DMS79 treated with DMSO at 0.1 percent for 48 hours (cell line): ENCODE results near the gene TMC6.
A peak's percentile ranks its signal among the peaks of the same experiment; 100 is the strongest.
"Not testable (repeated sequence)": the region's sequence is repeated elsewhere in the genome, so short reads cannot be mapped to it uniquely, and the experiment has no call there.

Source experiments
- DNase-seq: peaks from one replicate; lab custom pipeline; 2025; lab: John Stamatoyannopoulos, UW

Gene TMC6

GRCh38 chr17:78154903-78155811 lies 26.6 kb upstream of the TMC6 start:
- no peak for DNase-seq

GRCh38 chr17:78151514-78152008 lies 23.0 kb upstream of the TMC6 start:
- DNase-seq, result no peak

DNA sequence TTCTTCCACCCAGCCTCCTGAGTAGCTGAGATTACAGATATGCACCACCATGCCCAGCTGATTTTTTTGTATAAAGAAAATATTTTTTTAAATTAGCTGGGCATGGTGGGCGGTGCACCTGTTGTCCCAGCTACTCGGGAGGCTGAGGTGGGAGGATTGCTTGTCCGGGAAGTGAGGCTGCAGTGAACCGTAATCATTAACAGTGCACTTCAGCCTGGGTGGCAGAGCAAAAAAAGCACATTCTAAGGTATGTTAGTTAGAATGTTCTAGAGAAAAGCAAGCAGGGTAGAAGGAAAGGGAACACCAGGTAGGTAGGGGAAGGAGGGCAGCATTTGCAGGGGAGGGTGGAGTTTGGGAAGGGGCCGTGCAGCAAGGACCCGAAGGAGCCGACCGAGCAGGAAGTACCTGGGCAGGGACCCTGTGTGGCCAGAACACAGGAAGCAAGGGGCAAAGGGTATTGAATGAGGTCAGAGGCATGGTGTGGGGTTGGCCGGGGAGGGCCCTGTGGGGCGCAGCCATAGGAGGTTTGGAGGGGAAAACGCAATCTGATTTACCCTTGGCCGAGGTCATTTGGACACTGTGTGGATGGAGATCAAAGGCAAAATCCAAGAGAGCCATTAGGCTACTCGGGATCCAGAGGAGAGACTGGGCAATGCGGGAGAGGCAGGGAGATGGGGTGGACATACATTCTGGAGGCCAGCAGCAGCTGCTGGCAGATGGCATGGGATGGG lies 19.9 kb upstream of the TMC6 start:
- no peak for DNase-seq

DNA sequence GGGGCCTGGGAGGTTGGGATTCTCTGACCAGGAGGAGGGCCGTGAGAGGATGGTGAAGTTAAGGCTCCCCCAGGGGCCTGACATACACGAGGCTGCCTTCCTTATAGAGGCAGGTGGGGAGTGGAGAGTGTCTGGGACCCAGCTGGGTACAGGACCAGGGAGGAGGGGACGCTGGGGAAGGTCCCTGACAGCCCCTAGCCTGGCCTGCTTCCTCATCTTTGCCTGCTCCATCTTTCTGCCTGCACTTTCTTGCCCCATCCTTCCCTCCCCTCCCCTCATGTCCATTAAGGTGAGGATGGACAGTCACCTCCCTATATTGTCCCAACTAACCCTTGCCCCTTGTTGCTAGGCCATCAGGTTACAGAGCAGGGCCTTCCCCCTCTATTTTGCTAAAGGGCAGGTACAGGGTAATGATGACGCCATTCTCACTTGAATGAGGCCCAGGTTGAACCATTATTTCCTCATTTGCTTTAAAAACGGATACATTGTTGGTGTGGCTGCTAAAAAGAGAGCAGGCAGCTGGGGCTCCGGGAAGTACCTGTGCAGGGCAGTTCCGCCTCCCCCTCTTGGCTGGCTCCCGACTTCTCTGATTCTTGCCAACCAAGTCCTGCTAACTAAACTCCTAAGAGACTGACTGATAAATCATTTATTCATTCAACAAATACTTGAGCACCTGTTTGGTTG lies 18.9 kb upstream of the TMC6 start:
- no peak for DNase-seq

DNA sequence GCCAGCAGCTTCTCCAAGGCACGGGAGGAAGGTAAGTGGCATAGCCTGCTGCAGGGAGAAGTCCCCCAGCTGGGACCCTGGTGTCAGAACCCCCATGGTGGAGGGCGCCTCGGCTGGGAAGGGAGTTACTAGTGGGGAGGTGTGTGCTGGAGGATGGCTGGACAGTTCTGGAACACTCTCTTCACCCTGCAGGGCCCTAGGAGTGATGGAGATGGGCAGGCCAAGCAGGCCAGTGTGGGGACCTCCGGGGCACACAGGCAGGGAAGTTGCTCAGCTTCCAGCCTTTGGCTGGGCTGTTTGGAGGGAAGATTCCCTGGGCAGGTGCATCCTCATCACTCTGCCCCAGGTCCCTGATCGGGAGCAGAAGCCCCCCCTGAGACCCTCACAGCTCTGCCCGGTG lies 18.3 kb upstream of the TMC6 start:
- no peak for DNase-seq

DNA sequence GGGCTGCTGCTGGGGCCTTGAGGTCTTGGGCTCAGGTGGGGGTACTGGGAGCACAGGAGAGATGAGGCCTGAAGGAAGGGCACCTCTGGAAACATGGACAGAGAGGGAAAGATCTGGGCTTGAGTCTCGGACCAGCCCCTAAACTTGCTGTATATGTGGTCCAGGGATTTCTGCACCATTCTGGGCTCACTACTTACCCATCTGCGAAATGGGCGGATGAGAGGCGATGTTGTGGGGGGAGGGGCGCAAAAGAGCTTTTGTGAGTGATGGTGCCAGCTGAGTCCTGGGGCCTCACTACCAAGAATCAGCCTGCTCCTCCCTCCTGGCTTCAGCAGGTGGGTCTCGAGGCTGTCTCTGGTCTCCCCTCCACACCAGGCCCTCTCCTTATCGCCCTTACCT lies 17.9 kb upstream of the TMC6 start:
- no peak for DNase-seq

DNA sequence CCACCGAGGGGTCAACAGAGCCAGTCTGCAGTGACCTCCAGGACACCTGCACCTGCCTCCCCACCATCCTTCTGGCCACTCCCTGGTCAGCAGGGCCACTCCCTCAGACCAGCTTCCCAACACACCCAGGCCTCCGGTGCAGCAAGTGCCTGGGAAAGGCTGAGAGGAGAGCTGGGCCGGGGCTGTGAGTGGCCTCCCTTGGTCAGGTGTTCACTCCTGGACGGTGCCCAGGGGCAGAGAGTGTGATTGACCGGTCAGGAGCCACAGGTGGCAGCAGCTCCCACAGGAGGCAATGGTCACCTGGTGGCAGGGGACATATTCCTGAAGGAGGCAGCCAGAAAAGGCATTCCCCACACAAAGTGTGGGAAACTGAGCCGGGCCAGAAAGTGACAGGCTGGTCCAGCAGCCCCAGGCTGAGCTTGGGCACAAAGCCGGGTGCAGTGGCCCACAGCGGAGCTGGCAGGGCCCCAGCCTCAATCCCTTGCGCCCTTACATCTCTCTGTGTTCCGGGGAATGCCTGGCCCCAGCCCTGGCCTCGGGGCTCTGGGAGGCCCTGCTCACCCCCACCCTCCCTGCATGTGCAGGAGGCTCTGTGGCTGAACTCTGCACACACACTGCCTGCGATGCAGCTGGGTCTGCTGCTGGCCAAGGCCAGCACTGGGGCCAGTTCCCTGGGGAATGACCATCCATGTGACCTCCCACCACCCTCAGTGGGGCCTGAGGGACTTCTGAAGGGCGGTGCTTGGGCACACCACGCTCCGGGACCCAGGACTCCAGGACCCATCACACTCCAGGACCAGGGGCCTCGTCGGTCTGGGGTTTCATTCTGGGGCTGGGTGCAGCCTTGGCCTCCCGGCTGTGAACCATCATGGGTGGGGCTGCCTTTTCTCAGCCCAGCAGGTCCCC lies 16.4 kb upstream of the TMC6 start:
- DNase-seq, result no peak

- peak; percentile 1 for DNase-seq
These were observed 15.7 kb upstream of the TMC6 start for GRCh38 chr17:78144147-78144719.

DNA sequence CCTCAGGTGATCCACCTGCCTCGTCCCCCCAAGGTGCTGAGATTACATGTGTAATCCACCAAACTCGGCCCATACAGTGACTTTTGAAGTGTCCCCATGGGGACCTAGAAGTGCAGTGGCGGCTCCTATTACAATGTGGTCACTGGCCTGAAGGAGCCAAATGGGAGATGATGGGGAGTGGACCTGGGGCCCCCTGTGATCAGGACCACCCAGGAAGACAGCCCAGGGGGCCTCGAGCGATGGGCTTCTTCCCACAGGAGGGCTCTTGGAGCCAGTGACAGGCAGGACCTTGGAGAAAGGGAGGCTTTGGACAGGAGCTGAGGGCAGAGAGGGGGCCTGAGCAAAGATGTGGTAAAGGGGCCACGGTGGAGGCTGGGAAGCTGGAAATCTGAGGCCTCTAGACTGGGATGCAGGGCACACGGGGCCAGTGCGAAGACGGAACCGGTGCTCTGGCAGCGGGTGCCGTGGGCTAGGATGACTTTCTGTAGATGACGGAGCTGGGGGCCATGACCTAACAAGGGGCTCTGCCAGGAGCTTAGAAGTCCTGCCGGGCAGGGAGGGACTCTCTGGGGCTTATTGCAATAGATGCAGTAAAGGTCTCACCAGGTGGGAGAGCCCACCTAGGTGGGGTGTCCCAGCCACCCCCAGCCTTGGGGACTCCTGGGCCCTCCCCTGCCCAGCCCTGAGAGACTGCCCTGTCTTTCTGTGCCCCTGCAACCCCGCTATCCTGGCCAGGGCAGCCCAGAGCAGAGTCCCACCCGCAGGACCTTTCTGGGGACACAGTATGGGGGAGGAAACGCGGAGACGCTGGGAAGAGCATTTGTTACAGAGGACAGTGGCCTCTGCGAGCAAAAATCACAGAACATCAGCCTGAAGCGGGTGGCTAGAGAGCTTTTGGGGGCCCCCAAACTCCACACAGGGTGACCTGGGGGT lies 14.9 kb upstream of the TMC6 start:
- no peak for DNase-seq

- DNase-seq, result peak; percentile 50
These were observed 13.7 kb upstream of the TMC6 start for GRCh38 chr17:78142119-78142861.

- no peak for DNase-seq
These were observed 13.0 kb upstream of the TMC6 start for GRCh38 chr17:78141437-78142118.

GRCh38 chr17:78140169-78141051 lies 11.9 kb upstream of the TMC6 start:
- DNase-seq, result no peak

DNA sequence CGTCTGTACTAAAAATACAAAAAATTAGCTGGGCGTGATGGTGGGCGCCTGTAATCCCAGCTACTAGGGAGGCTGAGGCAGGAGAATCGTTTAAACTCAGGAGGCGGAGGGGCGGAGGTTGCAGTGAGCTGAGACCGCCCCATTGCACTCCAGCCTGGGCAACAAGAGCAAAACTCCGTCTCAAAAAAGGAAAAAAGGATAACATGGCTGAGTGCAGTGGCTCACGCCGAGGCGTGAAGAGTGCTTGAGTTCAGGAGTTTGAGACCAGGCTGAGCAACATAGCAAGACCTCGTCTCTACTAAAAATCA lies 11.3 kb upstream of the TMC6 start:
- DNase-seq, result not testable (repeated sequence)

- DNase-seq, result no peak
These were observed 9.9 kb upstream of the TMC6 start for GRCh38 chr17:78138204-78139060.

- no peak for DNase-seq
These were observed 9.0 kb upstream of the TMC6 start for GRCh38 chr17:78137392-78138203.
